ENCODE data around the gene ACOT11.

GRCh38 chr1:54583871-54584270 is 35.8 kb downstream of the ACOT11 start:
- TF ChIP-seq EZH2 (IDR thresholded peaks at IDR 0.05), result no peak
- no peak for TF ChIP-seq CTCF (IDR thresholded peaks at IDR 0.05)

Measured in neural progenitor cell (in vitro differentiated cells).